Tongue (tissue), 2 donors: ENCODE results near the gene PCED1A. TPM values are rescaled to one million over a fixed set of nuclear protein-coding genes. Genes with fewer than 3 reads are reported as not detected.
"Not testable (repeated sequence)": the region's sequence is repeated elsewhere in the genome, so short reads cannot be mapped to it uniquely, and the experiment has no call there.

Experiments used
- DNase-seq: peaks from one replicate; pipeline ENCODE4 v3.0.0-alpha.2; 2015
- total RNA-seq: library from RNA; depleted of rRNA; stranded (reverse); fragments of >200 nt; gene quantifications from one replicate; pipeline ENCODE4 v1.2.3, GENCODE V29; 2014

PCED1A gene
- total RNA-seq, 1 donor from 2014 or later = 28.5 TPM

- no peak for DNase-seq
Observed at GRCh38 chr20:2826655-2827054, 13.8 kb downstream of the PCED1A start.

- no peak for DNase-seq
Observed at GRCh38 chr20:2825761-2826160, 14.7 kb downstream of the PCED1A start.

- DNase-seq = no peak
Observed at GRCh38 chr20:2822073-2822472, 18.4 kb downstream of the PCED1A start.

- DNase-seq = no peak
Observed at GRCh38 chr20:2820896-2821869, 19.3 kb downstream of the PCED1A start.

GRCh38 chr20:2820084-2820895 is 20.2 kb downstream of the PCED1A start:
- DNase-seq = no peak

- DNase-seq = no peak
Observed at GRCh38 chr20:2817891-2818595, 22.4 kb downstream of the PCED1A start.

- DNase-seq = no peak
Observed at GRCh38 chr20:2817341-2817726, 23.1 kb downstream of the PCED1A start.

GRCh38 chr20:2816583-2817340 is 23.7 kb downstream of the PCED1A start:
- DNase-seq = no peak

- no peak for DNase-seq
Observed at GRCh38 chr20:2816030-2816582, 24.3 kb downstream of the PCED1A start, which contains the start of gene TMEM239. Gene TMEM239 (plus strand): TSS chr20:2816364. CDS start chr20:2816555, 191 bp downstream.

GRCh38 chr20:2815242-2815900 is 25.1 kb downstream of the PCED1A start:
- DNase-seq = no peak

- DNase-seq = peak; percentile 77
Observed at GRCh38 chr20:2814587-2815051, 25.8 kb downstream of the PCED1A start, which contains the start of gene C20orf141. Gene C20orf141 (plus strand): TSS chr20:2814987. CDS start chr20:2815185, 198 bp downstream.

GRCh38 chr20:2814076-2814475 is 26.4 kb downstream of the PCED1A start:
- no peak for DNase-seq

- no peak for DNase-seq
Observed at GRCh38 chr20:2812189-2812588, 28.3 kb downstream of the PCED1A start.

- DNase-seq = no peak
Observed at GRCh38 chr20:2809690-2810089, 30.8 kb downstream of the PCED1A start.

- DNase-seq = not testable (repeated sequence)
Observed at GRCh38 chr20:2807929-2808328, 32.5 kb downstream of the PCED1A start.

- DNase-seq = no peak
Observed at GRCh38 chr20:2807019-2807418, 33.4 kb downstream of the PCED1A start.

- no peak for DNase-seq
Observed at GRCh38 chr20:2806351-2806701, 34.1 kb downstream of the PCED1A start.

- DNase-seq = no peak
Observed at GRCh38 chr20:2805689-2806350, 34.6 kb downstream of the PCED1A start.

- DNase-seq = no peak
Observed at GRCh38 chr20:2804852-2805688, 35.4 kb downstream of the PCED1A start.
